GM18909 (cell line): Measurements from ENCODE around the gene RAB35.

Experiments
- ATAC-seq: cut with Tn5 transposase; IDR thresholded peaks from one replicate; pipeline ENCODE4 v1.9.1; 2021; ENCODE audit warnings: mild to moderate bottlenecking; ENCODE audit not compliant: unreplicated experiment, poor library complexity

Gene RAB35

GRCh38 chr12:120091371-120092090, 25.0 kb downstream of the RAB35 start:
- no peak for ATAC-seq

GRCh38 chr12:120090626-120091295, 25.8 kb downstream of the RAB35 start:
- ATAC-seq: no peak

- no peak for ATAC-seq
These were observed 26.3 kb downstream of the RAB35 start for GRCh38 chr12:120090206-120090605.

- no peak for ATAC-seq
These were observed 26.8 kb downstream of the RAB35 start for GRCh38 chr12:120089796-120090195.

GRCh38 chr12:120089105-120089504, 27.4 kb downstream of the RAB35 start:
- ATAC-seq: no peak

- ATAC-seq: peak; percentile 98
These were observed 29.5 kb downstream of the RAB35 start for GRCh38 chr12:120086801-120087621.

GRCh38 chr12:120085920-120086645, 30.5 kb downstream of the RAB35 start:
- ATAC-seq: no peak

GRCh38 chr12:120081641-120082040, 34.9 kb downstream of the RAB35 start:
- ATAC-seq: no peak

GRCh38 chr12:120079411-120080400, 36.8 kb downstream of the RAB35 start:
- no peak for ATAC-seq

GRCh38 chr12:120078868-120079267, 37.7 kb downstream of the RAB35 start:
- ATAC-seq: no peak

GRCh38 chr12:120077260-120077659, 39.3 kb downstream of the RAB35 start:
- no peak for ATAC-seq

GRCh38 chr12:120076651-120077050, 39.9 kb downstream of the RAB35 start:
- ATAC-seq: no peak

- no peak for ATAC-seq
These were observed 41.4 kb downstream of the RAB35 start for GRCh38 chr12:120075034-120075616.

- ATAC-seq: no peak
These were observed 43.9 kb downstream of the RAB35 start for GRCh38 chr12:120072472-120073249.

GRCh38 chr12:120071493-120072020, 45.0 kb downstream of the RAB35 start:
- ATAC-seq: no peak

GRCh38 chr12:120069278-120069677, 47.3 kb downstream of the RAB35 start:
- no peak for ATAC-seq

- no peak for ATAC-seq
These were observed 48.7 kb downstream of the RAB35 start for GRCh38 chr12:120067901-120068300.
